Hindlimb muscle (tissue), 1 donor: Measurements from ENCODE around the gene HERPUD1. TPM values are rescaled to one million over a fixed set of nuclear protein-coding genes. Genes with fewer than 3 reads are reported as not detected.
A peak's percentile ranks its signal among the peaks of the same experiment; 100 is the strongest.
"Not testable (repeated sequence)": the region's sequence is repeated elsewhere in the genome, so short reads cannot be mapped to it uniquely, and the experiment has no call there.

Experiments
- DNase-seq: peaks from one replicate; pipeline ENCODE4 v3.0.0-alpha.2; 2013
- polyA plus RNA-seq: library from polyadenylated mRNA; unstranded; fragments of 120-200 nt; gene quantifications from one replicate; pipeline ENCODE4 v1.2.1, GENCODE V29; 2013; ENCODE audit not compliant: insufficient read length

The HERPUD1 gene
- polyA plus RNA-seq = 62.5 TPM

GRCh38 chr16:56931892-56932720, at the start of gene HERPUD1:
Gene HERPUD1 (plus strand): TSS chr16:56932142. CDS start chr16:56932245, 103 bp downstream.
- DNase-seq = peak; percentile 98

- no peak for DNase-seq
Observed at GRCh38 chr16:56883586-56883985, 48.4 kb upstream of the HERPUD1 start.

GRCh38 chr16:56884026-56884582, 47.8 kb upstream of the HERPUD1 start:
- no peak for DNase-seq

GRCh38 chr16:56884929-56885328, 47.0 kb upstream of the HERPUD1 start:
- not testable (repeated sequence) for DNase-seq

- no peak for DNase-seq
Observed at GRCh38 chr16:56885446-56886162, 46.3 kb upstream of the HERPUD1 start.

GRCh38 chr16:56886296-56886695, 45.6 kb upstream of the HERPUD1 start:
- DNase-seq = no peak

GRCh38 chr16:56886826-56887225, 45.1 kb upstream of the HERPUD1 start:
- DNase-seq = no peak

- no peak for DNase-seq
Observed at GRCh38 chr16:56888806-56889205, 43.1 kb upstream of the HERPUD1 start.

- DNase-seq = no peak
Observed at GRCh38 chr16:56889206-56889605, 42.7 kb upstream of the HERPUD1 start.

GRCh38 chr16:56891685-56892084, 40.3 kb upstream of the HERPUD1 start:
- DNase-seq = no peak

- no peak for DNase-seq
Observed at GRCh38 chr16:56892705-56893104, 39.2 kb upstream of the HERPUD1 start.

- DNase-seq = no peak
Observed at GRCh38 chr16:56894331-56894917, 37.5 kb upstream of the HERPUD1 start.

- no peak for DNase-seq
Observed at GRCh38 chr16:56895813-56896212, 36.1 kb upstream of the HERPUD1 start.

GRCh38 chr16:56896244-56896643, 35.7 kb upstream of the HERPUD1 start:
- DNase-seq = no peak

GRCh38 chr16:56897026-56897799, 34.7 kb upstream of the HERPUD1 start:
- no peak for DNase-seq

- DNase-seq = no peak
Observed at GRCh38 chr16:56898847-56899246, 33.1 kb upstream of the HERPUD1 start.

GRCh38 chr16:56903866-56904265, 28.1 kb upstream of the HERPUD1 start:
- DNase-seq = no peak

- DNase-seq = no peak
Observed at GRCh38 chr16:56907401-56907800, 24.5 kb upstream of the HERPUD1 start.

- peak; percentile 34 for DNase-seq
Observed at GRCh38 chr16:56909527-56909979, 22.4 kb upstream of the HERPUD1 start.

- DNase-seq = no peak
Observed at GRCh38 chr16:56910112-56910511, 21.8 kb upstream of the HERPUD1 start.

- DNase-seq = peak; percentile 27
Observed at GRCh38 chr16:56910654-56911539, 21.0 kb upstream of the HERPUD1 start.
